Ovary (tissue), 9 donors: Measurements from ENCODE around the gene ADCY5. TPM values are rescaled to one million over a fixed set of nuclear protein-coding genes. Genes with fewer than 3 reads are reported as not detected.

Experiments used
- DNase-seq, 5 donors: peaks; one replicate each; pipeline ENCODE4 v3.0.0-alpha.2; 2019 to 2020
- H3K27ac ChIP-seq, 2 donors: fragments of 200-600 bp; one replicate each; pipeline versions ENCODE4 v1.5.1 to v1.8.0; 2019 to 2022
- H3K27me3 ChIP-seq: fragments of 200-600 bp; one replicate; pipeline ENCODE4 v1.8.0; 2022
- H3K36me3 ChIP-seq: fragments of 200-600 bp; sonication (generic); one replicate; pipeline ENCODE4 v1.5.1; 2019
- H3K4me1 ChIP-seq: one replicate; pipeline ENCODE4 v1.8.1; 2013; ENCODE audit warnings: mild to moderate bottlenecking, moderate library complexity; ENCODE audit not compliant: insufficient read depth
- H3K4me3 ChIP-seq: fragments of 200-600 bp; sonication (generic); one replicate; pipeline ENCODE4 v1.5.1; 2017
- H3K9me3 ChIP-seq, 2 donors: fragments of 200-600 bp in 1 of 2; sonication (generic) in 1 of 2; one replicate each; pipeline versions ENCODE4 v1.5.1 to v1.8.1; 2013 to 2019; ENCODE audit warnings: mild to moderate bottlenecking in 1 of 2, moderate library complexity in 1 of 2
- CTCF ChIP-seq, 3 donors: fragments of 450-650 bp in 2 of 3; fragments of 200-600 bp in 1 of 3; IDR thresholded peaks; one replicate each; pipeline versions ENCODE4 v1.5.1 to v1.8.0; 2016 to 2022; ENCODE audit warnings: antibody characterized with exemption in 3 of 3, mild to moderate bottlenecking in 1 of 3
- EP300 ChIP-seq: sonication (generic); formaldehyde crosslinking; IDR thresholded peaks from one replicate; pipeline ENCODE4 v1.6.1; 2017; ENCODE audit warnings: antibody characterized with exemption
- POLR2A ChIP-seq: fragments of 450-650 bp; IDR thresholded peaks from one replicate; pipeline ENCODE4 v1.6.1; 2017; ENCODE audit warnings: antibody characterized with exemption, mild to moderate bottlenecking, moderate library complexity
- WGBS, 3 donors: extraction: QIAGEN DNeasy Blood & Tissue Kit in 1 of 3; methylation state at CpG; one replicate each; pipeline versions ENCODE4 v1.1.5 to v1.1.7; 2013 to 2017; 5-methylcytosine and 5-hydroxymethylcytosine counted together
- intact Hi-C, 4 donors: fragments of 100-400 bp; cut with DNase I; formaldehyde crosslinking; loops; one replicate each; pipeline versions ENCODE4 v1.11.0 to v1.15.1; 2022 to 2023
- polyA plus RNA-seq, 2 donors: library from polyadenylated mRNA; stranded (reverse); fragments of 200-250 nt in 1 of 2; fragments of 350-450 nt in 1 of 2; fragmentation: Illumina TruSeq in 1 of 2; extraction: RNeasy Lipid Tissue Mini Kit (QIAGEN cat#74804) in 1 of 2; gene quantifications; one replicate each; pipeline ENCODE4 v1.2.3, GENCODE V29; 2013 to 2014
- total RNA-seq, 7 donors: library from RNA; depleted of rRNA in 2 of 7; stranded (reverse); fragments of >200 nt in 2 of 7; fragmentation: NEBNext Ultra II Directional in 3 of 7; extraction: Animal tissue kit (Norgen Biotek cat#: 25700) in 3 of 7; gene quantifications; one replicate each; pipeline versions ENCODE4 v1.1.0 to v1.2.4, GENCODE V29; 2016 to 2023
- donor health status: DM: no; HTN: no; CAD: no; lungs with moderate emphysema.
- donor health status: DM: no; HTN: no; CAD: no.
- donor health status: Bipolar disorder and iron deficiency.
- donor health status: DM: yes; HTN: yes; CAD: no.
- donor health status: DM: no; HTN: no; CAD: no.
- donor health status: DM: yes; HTN: yes; CAD: no.

ADCY5 gene
- total and polyA plus RNA-seq, 9 donors: 5.3 to 36.2 (median 20.3) TPM

DNA sequence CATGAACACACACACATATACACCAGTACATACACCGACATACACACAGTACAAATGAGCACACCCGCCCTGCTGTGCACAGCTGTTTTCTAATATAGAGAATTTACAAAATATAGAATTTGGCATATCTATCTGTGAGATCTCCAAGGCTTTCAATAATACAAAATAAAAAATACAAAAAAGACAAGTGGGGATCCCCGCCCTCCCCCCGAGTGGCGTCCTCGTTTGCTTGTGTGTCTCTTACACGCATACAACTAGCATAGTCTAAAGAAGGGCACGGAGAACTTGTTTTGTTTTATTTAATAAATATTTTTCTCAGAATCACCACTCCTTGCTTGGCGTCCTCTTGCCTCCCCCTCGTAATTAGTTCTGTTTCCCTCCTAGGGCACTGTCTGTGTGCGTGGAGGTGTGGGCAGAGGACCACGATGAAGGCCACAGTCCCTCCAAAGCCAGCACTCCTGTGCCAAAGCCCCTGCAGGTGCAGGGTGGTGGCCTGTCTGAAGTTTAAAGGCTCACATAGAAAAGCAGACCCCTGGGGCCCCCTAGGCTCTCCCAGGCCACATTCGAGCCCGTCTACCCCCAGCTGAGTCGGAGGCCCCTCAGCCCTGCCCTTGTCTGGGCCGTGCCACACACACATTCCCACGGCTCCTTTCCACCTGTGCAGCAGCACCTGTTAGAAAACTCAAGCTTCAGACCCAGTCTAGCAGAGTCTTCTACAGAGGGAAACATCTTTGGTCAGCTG, 165.1 kb downstream of the ADCY5 start:
- Histone ChIP-seq H3K36me3 (no peaks in the 10 kb centered on the region), H3K27ac (no peak overlapping the region), H3K27me3 (no peaks in the 10 kb centered on the region), H3K9me3 (no peaks in the 10 kb centered on the region), H3K4me3 (no peak overlapping the region), H3K4me1 (peaks cover 2% of the 10 kb centered on the region)
- no peak for DNase-seq
- TF ChIP-seq EP300 (no peak), CTCF (IDR thresholded peaks at IDR 0.05) (no peak), POLR2A (no peak)
- WGBS, 3 donors: 50 to 75% (median 67%) methylated on average over 17 of the region's 17 CpGs
- intact Hi-C loops: no loop called here

DNA sequence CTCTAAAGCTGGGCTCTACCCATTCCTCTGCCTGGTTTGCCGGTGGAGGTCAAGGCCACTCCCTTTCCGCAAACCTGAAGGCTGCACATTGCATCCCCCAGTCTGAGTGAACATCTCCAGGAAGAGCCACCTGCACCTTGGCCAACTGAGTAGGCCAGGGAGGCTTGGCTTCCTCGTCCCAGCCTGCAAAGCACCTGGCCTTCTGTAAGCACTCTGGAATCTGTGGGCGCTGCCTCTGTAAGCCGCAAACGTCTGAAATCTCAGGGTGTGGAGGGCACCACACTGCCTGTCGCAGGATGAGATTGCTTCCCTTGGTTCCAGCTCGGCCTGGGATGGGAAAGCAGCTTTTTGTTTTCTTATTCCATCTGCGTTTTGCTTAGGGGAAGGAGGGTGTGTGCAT, 165.8 kb downstream of the ADCY5 start:
- intact Hi-C loops: no loop called here
- Histone ChIP-seq H3K9me3 (no peaks in the 10 kb centered on the region), H3K27ac (no peak overlapping the region), H3K27me3 (no peaks in the 10 kb centered on the region), H3K4me3 (no peak overlapping the region), H3K4me1 (peaks cover 2% of the 10 kb centered on the region), H3K36me3 (no peaks in the 10 kb centered on the region)
- TF ChIP-seq EP300: no peak
- TF ChIP-seq CTCF (IDR thresholded peaks at IDR 0.05): no peak
- TF ChIP-seq POLR2A: no peak
- 43 to 58% (median 48%) methylated on average over 9 of the region's 9 CpGs for WGBS, 3 donors
- no peak for DNase-seq

DNA sequence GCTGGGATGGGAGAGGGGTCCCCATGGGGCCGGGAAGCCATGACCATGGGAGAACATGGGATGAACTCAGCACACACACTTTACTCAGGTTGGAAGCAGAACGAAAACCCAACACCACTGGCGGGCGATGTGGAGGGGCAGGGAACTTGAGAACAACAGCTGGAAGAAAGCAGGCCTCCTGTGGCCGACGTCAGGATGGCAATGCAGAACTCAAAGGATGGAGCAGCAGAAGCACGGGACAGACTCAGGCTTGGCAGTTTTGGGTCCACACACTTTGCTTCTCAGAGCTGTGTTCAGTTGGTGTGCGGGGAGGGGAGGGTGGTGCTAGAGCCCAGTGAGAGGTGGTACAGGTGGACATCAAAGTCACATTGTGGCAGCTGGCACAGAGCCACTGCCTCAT, 166.4 kb downstream of the ADCY5 start:
- WGBS, 3 donors: 78 to 81% (median 79%) methylated on average over 8 of the region's 8 CpGs
- Histone ChIP-seq H3K9me3 (no peaks in the 10 kb centered on the region), H3K27ac (no peak overlapping the region), H3K4me3 (no peak overlapping the region), H3K27me3 (no peaks in the 10 kb centered on the region), H3K4me1 (peaks cover 2% of the 10 kb centered on the region), H3K36me3 (no peaks in the 10 kb centered on the region)
- TF ChIP-seq POLR2A (no peak), EP300 (no peak)
- intact Hi-C loops: no loop called here
- no peak for DNase-seq

- WGBS, 3 donors: 91 to 95% (median 91%) methylated on average over 2 of the region's 2 CpGs
- no peaks in the 10 kb centered on the region for H3K9me3 ChIP-seq
- H3K4me1 ChIP-seq: peaks cover 2% of the 10 kb centered on the region
- DNase-seq: no peak
- no peak for TF ChIP-seq POLR2A
- no peak for TF ChIP-seq EP300
- TF ChIP-seq CTCF (IDR thresholded peaks at IDR 0.05): no peak
- intact Hi-C loops: no loop called here
- H3K36me3 ChIP-seq: no peaks in the 10 kb centered on the region
- H3K27me3 ChIP-seq: no peaks in the 10 kb centered on the region
- no peak overlapping the region for H3K4me3 ChIP-seq
- H3K27ac ChIP-seq: no peak overlapping the region
Measured at GRCh38 chr3:123281929-123282328, 167.0 kb downstream of the ADCY5 start.

DNA sequence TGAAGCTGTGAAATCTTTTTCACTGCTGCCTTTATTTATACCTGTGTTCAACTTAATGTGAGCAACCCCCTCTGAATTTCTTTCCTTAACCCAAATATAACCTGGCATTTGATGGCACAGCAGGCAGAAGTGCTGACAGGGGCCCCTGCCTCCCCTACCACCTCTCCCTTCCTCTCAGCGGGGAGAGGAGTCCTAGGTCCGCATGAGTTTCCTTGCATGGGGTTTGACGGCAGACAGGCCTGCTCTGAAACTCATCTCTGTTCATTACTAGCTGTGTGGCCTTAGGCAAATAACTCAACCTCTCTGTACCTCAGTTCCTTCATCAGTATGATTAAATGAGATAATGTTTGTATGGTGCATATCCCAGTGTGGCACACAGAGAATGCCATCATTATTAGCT, 167.5 kb downstream of the ADCY5 start:
- no peak overlapping the region for H3K27ac ChIP-seq
- no peaks in the 10 kb centered on the region for H3K9me3 ChIP-seq
- 90 to 92% (median 91%) methylated on average over 3 of the region's 3 CpGs for WGBS, 3 donors
- no peaks in the 10 kb centered on the region for H3K36me3 ChIP-seq
- H3K4me3 ChIP-seq: no peak overlapping the region
- no peak for TF ChIP-seq EP300
- no peak for TF ChIP-seq POLR2A
- no peak for TF ChIP-seq CTCF (IDR thresholded peaks at IDR 0.05)
- no peak for DNase-seq
- no peaks in the 10 kb centered on the region for H3K27me3 ChIP-seq
- H3K4me1 ChIP-seq: peaks cover 2% of the 10 kb centered on the region
- intact Hi-C loops: no loop called here
